ENCODE results near the gene SIRT5.

SIRT5 gene

DNA sequence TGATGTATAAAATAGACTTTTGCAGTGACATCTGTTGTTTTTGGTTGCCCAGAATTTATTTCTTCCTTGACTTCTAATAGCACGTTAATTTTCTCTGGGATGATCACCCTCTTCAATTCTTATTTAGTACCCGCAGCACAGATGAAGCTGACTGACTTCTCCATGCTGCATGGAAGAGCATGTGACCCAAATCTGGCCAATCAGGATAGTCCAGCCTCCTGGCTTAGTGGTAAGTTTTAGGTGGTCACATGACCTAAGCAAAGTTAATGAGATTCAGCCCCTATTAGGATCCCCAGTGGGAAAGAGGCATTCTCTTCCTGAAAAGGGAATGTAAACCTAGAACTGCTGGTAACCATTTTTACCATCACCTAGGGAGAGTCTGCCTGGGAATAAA lies 13.8 kb upstream of the SIRT5 start:
- H3K4me3 ChIP-seq (ENCODE audit: low read length): no peak overlapping the region
- no peak for DNase-seq (ENCODE audit: low read depth)
- TF ChIP-seq, protein P1, sequence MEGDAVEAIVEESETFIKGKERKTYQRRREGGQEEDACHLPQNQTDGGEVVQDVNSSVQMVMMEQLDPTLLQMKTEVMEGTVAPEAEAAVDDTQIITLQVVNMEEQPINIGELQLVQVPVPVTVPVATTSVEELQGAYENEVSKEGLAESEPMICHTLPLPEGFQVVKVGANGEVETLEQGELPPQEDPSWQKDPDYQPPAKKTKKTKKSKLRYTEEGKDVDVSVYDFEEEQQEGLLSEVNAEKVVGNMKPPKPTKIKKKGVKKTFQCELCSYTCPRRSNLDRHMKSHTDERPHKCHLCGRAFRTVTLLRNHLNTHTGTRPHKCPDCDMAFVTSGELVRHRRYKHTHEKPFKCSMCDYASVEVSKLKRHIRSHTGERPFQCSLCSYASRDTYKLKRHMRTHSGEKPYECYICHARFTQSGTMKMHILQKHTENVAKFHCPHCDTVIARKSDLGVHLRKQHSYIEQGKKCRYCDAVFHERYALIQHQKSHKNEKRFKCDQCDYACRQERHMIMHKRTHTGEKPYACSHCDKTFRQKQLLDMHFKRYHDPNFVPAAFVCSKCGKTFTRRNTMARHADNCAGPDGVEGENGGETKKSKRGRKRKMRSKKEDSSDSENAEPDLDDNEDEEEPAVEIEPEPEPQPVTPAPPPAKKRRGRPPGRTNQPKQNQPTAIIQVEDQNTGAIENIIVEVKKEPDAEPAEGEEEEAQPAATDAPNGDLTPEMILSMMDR (IDR thresholded peaks at IDR 0.05; ENCODE audit: insufficient read depth, low read depth, low read length, missing control alignments): no peak

DNA sequence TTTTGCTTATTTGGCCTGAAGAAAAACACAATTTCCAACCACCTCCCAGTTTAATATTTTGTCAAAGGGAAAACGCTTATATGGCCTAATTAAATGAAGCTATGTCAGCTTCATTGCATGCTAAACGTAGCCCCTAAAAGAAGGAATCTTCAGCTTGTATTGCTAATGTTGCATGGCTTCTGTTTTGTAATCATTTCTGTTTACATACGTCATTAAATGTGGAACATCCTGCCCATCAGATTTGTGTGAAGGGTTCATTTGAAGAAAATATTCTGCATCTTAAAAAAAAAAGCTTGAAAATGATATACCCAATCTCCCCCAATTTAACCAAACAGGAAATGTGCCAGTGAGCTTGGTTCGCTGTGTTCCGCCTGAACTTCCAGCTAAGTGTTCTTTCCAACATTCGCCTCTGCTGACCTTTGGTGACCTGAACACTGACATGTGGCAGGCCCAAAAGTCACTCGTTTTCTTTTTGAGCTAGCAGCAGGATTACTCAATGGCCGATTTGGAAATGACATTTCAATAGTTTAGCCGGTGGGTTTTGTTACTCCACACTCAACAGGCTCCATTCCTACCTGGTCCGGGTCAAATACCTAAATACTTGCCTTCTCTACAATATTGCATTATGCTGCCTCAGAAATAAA lies 12.7 kb upstream of the SIRT5 start:
- TF ChIP-seq, protein P1 (IDR thresholded peaks at IDR 0.05; ENCODE audit: insufficient read depth, low read depth, low read length, missing control alignments): no peak
- no peak for DNase-seq (ENCODE audit: low read depth)

DNA sequence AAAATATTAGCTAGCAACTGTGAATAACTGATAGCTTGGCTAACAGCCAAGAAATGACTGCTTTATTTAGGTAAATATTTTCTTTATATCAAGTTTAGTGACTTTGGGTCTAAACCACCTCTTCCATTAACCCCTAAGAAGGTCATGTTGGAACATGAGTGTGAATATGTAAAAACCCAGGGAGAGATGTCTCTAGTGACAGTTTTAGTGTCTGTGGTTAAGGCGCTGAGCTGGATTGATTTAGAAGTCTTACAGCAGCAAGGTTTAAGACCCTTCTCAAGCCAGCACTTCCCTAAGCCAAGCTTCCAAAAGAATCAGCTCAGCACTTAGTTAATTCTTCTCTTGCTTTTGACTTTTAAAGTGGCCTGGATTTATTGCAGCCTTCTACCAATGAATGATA lies 11.4 kb upstream of the SIRT5 start:
- no peak for DNase-seq (ENCODE audit: low read depth)
- TF ChIP-seq, protein P1 (IDR thresholded peaks at IDR 0.05; ENCODE audit: insufficient read depth, low read depth, low read length, missing control alignments): no peak
- no peak overlapping the region for H3K4me3 ChIP-seq (ENCODE audit: low read length)

More for the DNA sequence above, 12.7 kb upstream of the SIRT5 start:
- H3K4me3 ChIP-seq (ENCODE audit: low read length): no peak overlapping the region

DNA sequence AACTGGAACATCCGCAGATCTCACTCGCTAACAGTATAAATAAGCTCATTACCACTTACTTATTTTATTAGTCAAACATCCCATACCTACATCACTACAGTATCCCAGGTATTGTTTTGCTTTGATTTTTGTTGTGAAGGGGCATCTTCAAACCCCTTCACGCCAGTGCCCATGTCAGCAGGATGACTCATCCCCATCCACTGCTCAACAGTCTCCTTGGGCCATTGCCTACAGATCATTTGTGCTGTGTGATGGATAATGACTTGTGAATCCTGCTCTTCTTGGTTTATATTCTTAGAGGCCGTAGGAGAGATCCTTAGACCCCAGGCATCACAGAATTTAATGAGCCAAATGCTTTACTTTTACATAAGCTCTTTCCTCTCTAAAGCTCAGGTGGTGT lies 8.5 kb upstream of the SIRT5 start:
- DNase-seq (ENCODE audit: low read depth): no peak
- H3K4me3 ChIP-seq (ENCODE audit: low read length): no peak overlapping the region
- TF ChIP-seq, protein P1 (IDR thresholded peaks at IDR 0.05; ENCODE audit: insufficient read depth, low read depth, low read length, missing control alignments): no peak

DNA sequence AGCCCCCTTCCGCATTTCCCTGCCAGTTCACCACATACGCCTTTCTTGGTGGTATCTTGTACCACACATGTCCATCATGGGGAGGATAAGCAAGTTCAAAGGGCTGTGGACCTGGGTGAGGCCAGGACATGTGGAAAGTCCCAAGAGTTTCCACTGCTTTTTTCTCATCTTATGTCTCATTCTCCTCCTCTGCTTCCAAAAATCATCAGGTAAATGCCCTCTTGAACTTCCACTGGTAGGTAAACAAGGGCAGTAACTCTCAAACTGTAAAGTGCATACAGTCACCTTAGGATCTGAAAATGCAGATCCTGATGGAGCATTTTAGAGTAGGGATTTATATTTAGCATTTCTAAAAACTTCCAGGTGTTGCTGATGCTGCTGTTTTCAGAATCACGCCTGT lies 7.9 kb upstream of the SIRT5 start:
- H3K4me3 ChIP-seq (ENCODE audit: low read length): no peak overlapping the region
- no peak for DNase-seq (ENCODE audit: low read depth)
- TF ChIP-seq, protein P1 (IDR thresholded peaks at IDR 0.05; ENCODE audit: insufficient read depth, low read depth, low read length, missing control alignments): no peak

DNA sequence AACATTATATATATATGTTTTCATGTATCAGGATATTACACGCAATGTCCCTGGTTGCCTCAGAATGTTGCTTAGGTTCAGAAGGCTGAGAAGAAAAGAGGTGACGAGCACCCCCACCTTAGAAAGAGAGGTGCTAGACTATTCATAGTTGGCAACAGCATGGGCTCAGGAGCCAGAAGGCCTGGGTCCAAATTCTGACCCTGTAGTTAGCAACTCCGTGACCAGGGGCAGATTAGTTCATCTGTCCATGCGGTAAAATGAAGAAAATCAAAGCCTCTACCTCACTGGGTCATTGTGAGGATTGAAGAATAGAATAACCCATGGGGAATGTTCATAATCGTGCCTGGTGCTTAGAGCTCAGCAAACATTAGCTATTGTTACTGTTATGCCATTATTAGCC lies 5.4 kb upstream of the SIRT5 start:
- H3K4me3 ChIP-seq (ENCODE audit: low read length): no peak overlapping the region
- TF ChIP-seq, protein P1 (IDR thresholded peaks at IDR 0.05; ENCODE audit: insufficient read depth, low read depth, low read length, missing control alignments): no peak
- DNase-seq (ENCODE audit: low read depth): no peak

DNA sequence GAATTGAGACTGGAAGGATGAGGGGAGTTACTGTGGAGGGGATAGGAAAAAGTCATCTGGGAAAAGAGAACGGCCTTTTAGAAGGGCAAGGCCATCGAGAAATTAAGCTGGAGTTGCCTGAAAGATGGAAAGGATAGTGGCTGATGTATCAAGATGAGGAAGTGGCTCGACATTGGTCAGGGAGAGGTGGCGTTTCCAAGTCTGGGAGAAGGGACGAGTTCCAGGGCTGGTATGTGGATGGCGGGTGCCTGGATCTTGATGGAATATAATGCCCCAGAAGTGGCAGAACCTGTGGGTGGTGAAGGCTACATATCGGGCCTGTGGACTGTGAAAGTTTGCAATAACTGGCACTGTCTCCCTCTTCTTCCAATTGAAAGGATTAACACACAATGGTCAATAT lies 2.2 kb upstream of the SIRT5 start:
- no peak overlapping the region for H3K4me3 ChIP-seq (ENCODE audit: low read length)
- no peak for DNase-seq (ENCODE audit: low read depth)
- TF ChIP-seq, protein P1 (IDR thresholded peaks at IDR 0.05; ENCODE audit: insufficient read depth, low read depth, low read length, missing control alignments): no peak

All from epithelial cell of esophagus (primary cell).